AG04450 (cell line): Measurements from ENCODE around the gene SIRT7. TPM values are rescaled to one million over a fixed set of nuclear protein-coding genes. Genes with fewer than 3 reads are reported as not detected.

Experiments
- CTCF ChIA-PET: fragments of 300-600, 350-600 bp; formaldehyde crosslinking; extraction: SDS; loops from one replicate; lab custom pipeline; 2022; ENCODE audit warnings: antibody characterized with exemption, inconsistent platforms; lab: Charles Lee
- POLR2A ChIA-PET: fragments of 350-600 bp; formaldehyde crosslinking; extraction: SDS; loops from one replicate; lab custom pipeline; 2021; ENCODE audit warnings: antibody characterized with exemption, inconsistent platforms; lab: Yijun Ruan, JAX
- DNase-seq: peaks from one replicate; pipeline ENCODE4 v3.0.0-alpha.2; 2011; ENCODE audit warnings: low read depth, low spot score
- H3K27ac ChIP-seq: one replicate; pipeline ENCODE4 v1.5.1; 2012; ENCODE audit warnings: low read depth, low read length, control low read depth
- H3K27me3 ChIP-seq: one replicate; pipeline ENCODE4 v1.6.0; 2012; ENCODE audit warnings: low read length; ENCODE audit not compliant: control insufficient read depth, insufficient read depth
- H3K4me3 ChIP-seq: 2 replicates; pipeline ENCODE4 v1.5.1; 2011; ENCODE audit warnings: mild to moderate bottlenecking, low read depth, low read length, control low read depth
- H3K9me3 ChIP-seq: 2 replicates; pipeline ENCODE4 v1.5.1; 2012; ENCODE audit warnings: low read length; ENCODE audit not compliant: control insufficient read depth, insufficient read depth
- polyA minus RNA-seq: library from RNA; depleted of rRNA, polyadenylated mRNA; stranded (reverse); fragments of >200 nt; gene quantifications from 2 replicates; pipeline ENCODE4 v1.2.3, GENCODE V29; 2011; rRNA and poly(A)+ RNA removed
- polyA plus RNA-seq: library from polyadenylated mRNA; depleted of rRNA; stranded (reverse); fragments of >200 nt; gene quantifications from 2 replicates; pipeline ENCODE4 v1.2.3, GENCODE V29; 2011; rRNA removed
- TF ChIP-seq, protein P1 (sequence below): IDR thresholded peaks from 2 replicates; pipeline ENCODE4 v1.5.1; 2011; ENCODE audit warnings: low read depth, low read length, control low read depth, inconsistent platforms

SIRT7 gene, protein sequence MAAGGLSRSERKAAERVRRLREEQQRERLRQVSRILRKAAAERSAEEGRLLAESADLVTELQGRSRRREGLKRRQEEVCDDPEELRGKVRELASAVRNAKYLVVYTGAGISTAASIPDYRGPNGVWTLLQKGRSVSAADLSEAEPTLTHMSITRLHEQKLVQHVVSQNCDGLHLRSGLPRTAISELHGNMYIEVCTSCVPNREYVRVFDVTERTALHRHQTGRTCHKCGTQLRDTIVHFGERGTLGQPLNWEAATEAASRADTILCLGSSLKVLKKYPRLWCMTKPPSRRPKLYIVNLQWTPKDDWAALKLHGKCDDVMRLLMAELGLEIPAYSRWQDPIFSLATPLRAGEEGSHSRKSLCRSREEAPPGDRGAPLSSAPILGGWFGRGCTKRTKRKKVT
- polyA plus RNA-seq (4.3 and 6.0 TPM in 2 replicates), polyA minus RNA-seq (24.8 and 35.2 TPM in 2 replicates)

DNA sequence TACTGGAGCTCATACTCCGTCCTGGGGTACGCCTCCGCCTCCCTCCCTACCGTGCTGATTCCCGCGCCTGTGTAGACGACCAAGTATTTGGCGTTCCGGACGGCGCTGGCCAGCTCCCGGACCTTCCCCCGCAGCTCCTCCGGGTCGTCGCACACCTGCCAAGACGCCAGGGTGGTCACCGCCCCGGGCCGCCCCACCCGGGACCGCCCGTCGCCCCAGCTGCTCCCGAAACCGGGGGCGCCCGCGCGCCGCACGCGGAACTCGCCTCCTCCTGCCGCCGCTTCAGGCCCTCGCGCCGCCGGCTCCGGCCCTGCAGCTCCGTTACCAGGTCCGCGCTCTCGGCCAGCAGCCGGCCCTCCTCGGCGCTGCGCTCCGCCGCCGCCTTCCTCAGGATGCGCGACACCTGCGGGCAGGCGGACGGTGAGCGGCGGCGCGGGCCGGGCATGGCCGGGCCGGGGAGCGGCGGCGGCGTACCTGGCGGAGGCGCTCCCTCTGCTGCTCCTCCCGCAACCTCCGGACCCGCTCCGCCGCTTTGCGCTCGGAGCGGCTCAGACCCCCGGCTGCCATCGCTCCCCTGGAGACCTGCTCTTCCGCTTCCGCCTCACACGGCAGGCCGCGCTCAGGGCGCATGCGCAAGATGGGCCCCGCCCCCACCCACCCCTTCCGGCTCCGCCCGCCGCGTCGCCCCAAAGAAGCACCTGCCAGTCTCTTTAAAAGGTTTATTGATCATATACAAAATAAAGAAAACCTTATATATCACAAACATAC is at the start of gene SIRT7:
SIRT7 (minus strand) TSS at position 612 of the 768 bp plus-strand sequence; CDS start at position 567, 45 bp downstream.
- CTCF ChIA-PET = no interaction called here
- TF ChIP-seq, protein P1, sequence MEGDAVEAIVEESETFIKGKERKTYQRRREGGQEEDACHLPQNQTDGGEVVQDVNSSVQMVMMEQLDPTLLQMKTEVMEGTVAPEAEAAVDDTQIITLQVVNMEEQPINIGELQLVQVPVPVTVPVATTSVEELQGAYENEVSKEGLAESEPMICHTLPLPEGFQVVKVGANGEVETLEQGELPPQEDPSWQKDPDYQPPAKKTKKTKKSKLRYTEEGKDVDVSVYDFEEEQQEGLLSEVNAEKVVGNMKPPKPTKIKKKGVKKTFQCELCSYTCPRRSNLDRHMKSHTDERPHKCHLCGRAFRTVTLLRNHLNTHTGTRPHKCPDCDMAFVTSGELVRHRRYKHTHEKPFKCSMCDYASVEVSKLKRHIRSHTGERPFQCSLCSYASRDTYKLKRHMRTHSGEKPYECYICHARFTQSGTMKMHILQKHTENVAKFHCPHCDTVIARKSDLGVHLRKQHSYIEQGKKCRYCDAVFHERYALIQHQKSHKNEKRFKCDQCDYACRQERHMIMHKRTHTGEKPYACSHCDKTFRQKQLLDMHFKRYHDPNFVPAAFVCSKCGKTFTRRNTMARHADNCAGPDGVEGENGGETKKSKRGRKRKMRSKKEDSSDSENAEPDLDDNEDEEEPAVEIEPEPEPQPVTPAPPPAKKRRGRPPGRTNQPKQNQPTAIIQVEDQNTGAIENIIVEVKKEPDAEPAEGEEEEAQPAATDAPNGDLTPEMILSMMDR = no peak

DNA sequence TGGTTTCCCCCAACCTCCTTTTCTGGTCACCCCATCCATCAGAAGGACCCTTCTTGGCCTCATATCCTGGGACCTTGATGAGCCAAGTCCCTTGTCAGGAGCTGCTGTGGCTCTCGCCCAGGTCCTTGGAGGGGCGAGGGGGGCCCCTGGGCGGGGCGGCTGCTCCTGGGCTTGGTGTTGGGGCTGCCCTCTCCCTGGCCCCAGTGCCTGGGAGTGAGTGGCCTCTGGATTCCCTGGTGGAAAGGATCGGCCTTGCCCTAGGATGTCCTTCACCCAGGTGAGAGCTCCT is 49.2 kb upstream of the SIRT7 start:
- TF ChIP-seq, protein P1 = no peak
- no peaks in the 10 kb centered on the region; the same call in 1 of the 2 replicates for H3K9me3 ChIP-seq
- CTCF ChIA-PET = no interaction called here
- POLR2A ChIA-PET = interaction anchor here (0.9 kb wide), 1 partner anchor 55 kb away, joined by 3 read pairs; the partner anchor contains the start of gene CENPX
- H3K27me3 ChIP-seq = peaks cover 23% of the 10 kb centered on the region
- no peak overlapping the region for H3K4me3 ChIP-seq
- no peak overlapping the region for H3K27ac ChIP-seq
- no peak for DNase-seq

More for the DNA sequence above, at the start of gene SIRT7:
- Histone ChIP-seq H3K4me3 (peak within 1 kb of the TSS; percentile 73), H3K9me3 (no peaks in the 10 kb centered on the region; the same call in 1 of the 2 replicates), H3K27me3 (no peaks in the 10 kb centered on the region), H3K27ac (peak within 1 kb of the TSS; percentile 11)
- POLR2A ChIA-PET = interaction anchor here (0.6 to 1.4 kb wide), 3 partner anchors 9 to 52 kb away, joined by 3 to 9 read pairs (median 6); partner anchors contain the start of genes ANAPC11 and MAFG
- DNase-seq = no peak

DNA sequence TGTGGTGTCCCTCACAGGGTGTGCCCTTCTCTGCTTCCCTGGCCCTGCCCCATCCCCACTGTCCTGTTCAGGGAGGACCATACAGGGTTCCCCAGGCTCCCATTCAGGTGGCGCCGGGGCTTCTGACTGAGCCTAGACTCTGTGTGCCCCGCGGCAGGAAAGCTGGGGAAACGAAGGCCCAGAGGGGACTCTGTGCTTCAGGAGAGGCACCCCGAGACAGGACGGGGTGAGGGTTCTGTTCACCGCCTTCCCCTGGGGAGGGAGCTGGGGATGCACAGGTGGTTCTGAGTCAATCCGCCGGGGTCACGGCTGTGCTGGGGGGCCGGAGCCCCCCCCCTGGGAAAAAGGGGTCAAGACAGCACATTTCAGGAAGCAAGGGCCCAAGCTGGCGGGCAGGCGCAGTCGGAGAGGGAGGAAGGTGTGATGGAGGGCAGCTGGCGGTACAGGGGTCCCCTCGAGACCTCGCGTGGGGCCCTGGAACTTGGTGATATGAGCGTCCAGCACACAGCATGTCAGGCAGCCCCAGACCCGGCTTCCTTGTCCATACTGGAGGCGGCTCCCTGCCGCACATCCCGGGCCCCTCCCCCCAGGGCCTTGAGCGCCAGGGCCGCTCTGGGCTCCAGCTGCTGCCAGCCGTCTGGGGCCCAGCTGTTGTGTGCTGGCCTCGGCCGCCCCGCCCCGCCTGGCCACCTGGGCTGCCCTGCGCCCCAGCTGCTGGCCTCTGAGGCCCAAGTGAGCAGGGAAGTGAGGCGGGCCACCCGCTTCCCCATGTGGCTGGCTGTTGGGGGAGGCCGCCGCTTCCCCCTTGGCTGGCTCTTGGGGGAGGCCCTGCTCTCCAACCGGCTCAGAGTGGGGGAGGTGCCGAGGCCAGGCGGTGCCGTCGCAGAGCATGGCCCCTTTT is 48.6 kb upstream of the SIRT7 start:
- no peaks in the 10 kb centered on the region; the same call in 1 of the 2 replicates for H3K9me3 ChIP-seq
- POLR2A ChIA-PET = interaction anchor here (0.9 kb wide), 1 partner anchor 56 kb away, joined by 3 read pairs; the partner anchor contains the start of gene CENPX
- no peak overlapping the region for H3K27ac ChIP-seq
- TF ChIP-seq, protein P1 = no peak
- peaks cover 27% of the 10 kb centered on the region for H3K27me3 ChIP-seq
- H3K4me3 ChIP-seq = no peak overlapping the region
- DNase-seq = peak; percentile 26
- CTCF ChIA-PET = no interaction called here

DNA sequence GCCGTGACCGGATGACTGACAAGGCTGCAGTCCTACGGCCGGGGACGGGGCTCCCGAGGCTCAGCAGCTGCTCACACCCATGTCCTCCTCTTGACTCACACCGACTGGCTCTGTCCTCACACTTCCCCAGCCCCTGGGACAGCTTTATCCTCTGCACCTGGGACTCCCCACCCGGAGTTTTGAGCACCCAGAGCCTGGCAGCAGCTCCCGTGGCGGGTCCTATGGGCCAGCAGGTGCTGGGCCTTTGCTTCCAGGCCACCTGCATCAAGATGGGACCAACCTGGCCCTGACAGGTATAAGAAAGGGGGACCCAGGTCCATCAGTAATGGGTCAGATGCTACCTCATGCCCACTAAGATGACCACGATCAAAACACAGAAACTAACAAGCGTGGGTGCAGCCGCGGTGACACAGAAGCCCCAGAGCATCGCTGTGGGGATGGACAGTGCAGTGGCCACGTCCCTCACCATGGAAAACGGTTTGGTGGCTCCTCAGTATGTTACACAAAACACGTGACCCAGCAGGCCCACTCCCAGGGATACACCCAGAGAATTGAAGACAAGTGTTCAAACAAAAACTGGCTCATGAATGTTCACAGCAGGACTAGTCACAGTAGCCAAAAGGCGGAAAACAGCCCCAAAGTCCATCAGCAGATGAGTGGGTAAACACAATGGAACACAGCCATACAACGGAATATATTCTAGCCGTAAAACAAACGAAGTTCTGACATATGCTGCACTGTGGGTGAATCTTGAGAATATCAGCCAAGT is 46.3 kb upstream of the SIRT7 start:
- no peak for DNase-seq
- TF ChIP-seq, protein P1 = no peak
- POLR2A ChIA-PET = no interaction called here
- H3K27ac ChIP-seq = no peak overlapping the region
- CTCF ChIA-PET = interaction anchor here (0.6 kb wide), 1 partner anchor 46 kb away, joined by 3 read pairs; no protein-coding TSS in a partner anchor
- no peaks in the 10 kb centered on the region; the same call in 1 of the 2 replicates for H3K9me3 ChIP-seq
- H3K4me3 ChIP-seq = no peak overlapping the region
- H3K27me3 ChIP-seq = peaks cover 36% of the 10 kb centered on the region
